NCI-H226 (cell line): ENCODE results near the gene TMEM267.
"Not testable (repeated sequence)": the region's sequence is repeated elsewhere in the genome, so short reads cannot be mapped to it uniquely, and the experiment has no call there.

Experiments used
- DNase-seq: peaks from one replicate; pipeline ENCODE4 v3.0.0-alpha.2; 2015

TMEM267 gene

GRCh38 chr5:43402524-43403066 lies 81.1 kb downstream of the TMEM267 start:
- not testable (repeated sequence) for DNase-seq

DNA sequence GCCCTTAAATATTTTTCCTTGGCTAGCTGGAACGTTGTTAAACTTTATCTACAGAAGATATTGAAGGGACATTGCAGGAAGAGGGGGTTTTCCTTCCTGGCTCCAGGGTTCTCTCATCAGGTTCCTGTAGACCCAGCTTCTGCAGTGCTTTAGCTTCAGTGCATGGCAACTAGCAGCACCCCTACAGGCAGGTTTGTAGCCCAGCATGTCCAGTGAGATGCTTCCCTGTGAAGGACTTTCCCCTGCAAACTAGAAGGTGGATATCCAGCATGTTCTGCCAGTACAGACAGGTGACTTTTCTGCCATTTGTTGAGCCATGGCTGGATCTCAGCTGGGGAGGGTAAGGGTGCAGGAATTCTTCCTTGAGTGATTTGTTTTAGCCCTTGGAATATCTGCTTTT lies 81.8 kb downstream of the TMEM267 start:
- DNase-seq: peak; percentile 16

DNA sequence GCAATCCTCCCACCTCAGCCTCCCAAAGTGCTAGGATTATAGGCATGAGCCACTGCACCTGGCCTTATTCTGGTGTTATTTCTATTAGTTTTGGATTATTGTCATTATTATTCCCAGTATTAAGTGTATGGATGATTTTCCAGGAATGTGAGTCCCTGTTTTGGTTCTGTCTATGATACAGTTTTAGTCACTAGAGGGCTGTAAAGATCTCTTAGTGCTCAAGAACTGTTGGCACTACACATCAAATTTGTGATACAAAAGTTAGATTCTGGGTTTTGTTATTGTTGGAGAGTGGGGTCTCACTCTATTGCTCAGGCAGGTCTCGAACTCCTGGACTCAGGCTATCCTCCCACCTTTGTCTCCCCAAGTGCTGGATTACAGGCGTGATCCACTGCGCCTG lies 83.6 kb downstream of the TMEM267 start:
- no peak for DNase-seq

GRCh38 chr5:43396762-43397304 lies 86.8 kb downstream of the TMEM267 start:
- DNase-seq: no peak
